ENCODE measurements around the gene OLR1. TPM values are rescaled to one million over a fixed set of nuclear protein-coding genes. Genes with fewer than 3 reads are reported as not detected.
"Not testable (repeated sequence)": the region's sequence is repeated elsewhere in the genome, so short reads cannot be mapped to it uniquely, and the experiment has no call there.

OLR1 gene
- total RNA-seq, 2 donors from 2014 or later, result 1.2 to 2.1 TPM

GRCh38 chr12:10205220-10205807 is 33.4 kb upstream of the OLR1 start:
- no peak for DNase-seq (ENCODE audit: low spot score)
- Histone ChIP-seq H3K36me3 (no peaks in the 10 kb centered on the region), H3K9me3 (no peaks in the 10 kb centered on the region), H3K27me3 (replicated peaks; ENCODE audit: insufficient read depth) (no peaks in the 10 kb centered on the region), H3K4me3 (no peak overlapping the region), H3K4me1 (replicated peaks) (no peaks in the 10 kb centered on the region), H3K27ac (no peak overlapping the region)
- intact Hi-C loops (cut with DNase I), result no loop called here
- TF ChIP-seq POLR2AphosphoS5 (IDR thresholded peaks at IDR 0.05), result no peak
- TF ChIP-seq, protein P1, sequence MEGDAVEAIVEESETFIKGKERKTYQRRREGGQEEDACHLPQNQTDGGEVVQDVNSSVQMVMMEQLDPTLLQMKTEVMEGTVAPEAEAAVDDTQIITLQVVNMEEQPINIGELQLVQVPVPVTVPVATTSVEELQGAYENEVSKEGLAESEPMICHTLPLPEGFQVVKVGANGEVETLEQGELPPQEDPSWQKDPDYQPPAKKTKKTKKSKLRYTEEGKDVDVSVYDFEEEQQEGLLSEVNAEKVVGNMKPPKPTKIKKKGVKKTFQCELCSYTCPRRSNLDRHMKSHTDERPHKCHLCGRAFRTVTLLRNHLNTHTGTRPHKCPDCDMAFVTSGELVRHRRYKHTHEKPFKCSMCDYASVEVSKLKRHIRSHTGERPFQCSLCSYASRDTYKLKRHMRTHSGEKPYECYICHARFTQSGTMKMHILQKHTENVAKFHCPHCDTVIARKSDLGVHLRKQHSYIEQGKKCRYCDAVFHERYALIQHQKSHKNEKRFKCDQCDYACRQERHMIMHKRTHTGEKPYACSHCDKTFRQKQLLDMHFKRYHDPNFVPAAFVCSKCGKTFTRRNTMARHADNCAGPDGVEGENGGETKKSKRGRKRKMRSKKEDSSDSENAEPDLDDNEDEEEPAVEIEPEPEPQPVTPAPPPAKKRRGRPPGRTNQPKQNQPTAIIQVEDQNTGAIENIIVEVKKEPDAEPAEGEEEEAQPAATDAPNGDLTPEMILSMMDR (IDR thresholded peaks at IDR 0.05), result no peak
- TF ChIP-seq POLR2A (IDR thresholded peaks at IDR 0.05), result no peak
- WGBS, result 88% methylated on average over 3 of the region's 3 CpGs

- DNase-seq (ENCODE audit: low spot score); H3K4me3 ChIP-seq; H3K27me3 ChIP-seq (replicated peaks; ENCODE audit: insufficient read depth); H3K4me1 ChIP-seq (replicated peaks); H3K27ac ChIP-seq; intact Hi-C loops (cut with DNase I); H3K36me3 ChIP-seq; H3K9me3 ChIP-seq: not testable (repeated sequence)
- WGBS, result 93% methylated on average over 2 of the region's 2 CpGs
Measured at GRCh38 chr12:10204495-10204894, 32.6 kb upstream of the OLR1 start.

DNA sequence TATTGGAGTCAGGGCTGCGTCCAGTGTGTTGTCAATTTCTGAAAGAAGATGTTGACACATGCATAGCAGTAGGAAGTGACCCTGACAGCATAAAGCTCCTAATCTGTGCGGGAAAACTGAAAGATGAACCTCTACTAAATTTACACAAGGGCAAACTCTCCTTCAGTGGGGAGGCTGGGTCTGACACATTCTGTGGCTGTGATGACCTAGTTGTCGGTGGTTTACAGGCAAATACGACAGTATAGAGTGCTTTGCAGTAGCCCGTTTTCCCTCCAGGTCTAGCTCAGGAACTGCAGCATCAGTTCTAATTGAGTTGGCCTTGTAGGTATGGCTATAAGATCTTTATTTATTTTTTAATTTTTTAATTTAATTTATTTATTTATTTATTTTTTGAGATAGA is 25.9 kb upstream of the OLR1 start:
- Histone ChIP-seq H3K9me3 (no peaks in the 10 kb centered on the region), H3K4me3 (no peak overlapping the region), H3K36me3 (no peaks in the 10 kb centered on the region), H3K27me3 (replicated peaks; ENCODE audit: insufficient read depth) (no peaks in the 10 kb centered on the region), H3K27ac (no peak overlapping the region), H3K4me1 (replicated peaks) (no peaks in the 10 kb centered on the region)
- no peak for DNase-seq (ENCODE audit: low spot score)
- WGBS, result 91% methylated on average over 5 of the region's 5 CpGs
- intact Hi-C loops (cut with DNase I), result no loop called here
- TF ChIP-seq POLR2A (IDR thresholded peaks at IDR 0.05), result no peak
- TF ChIP-seq POLR2AphosphoS5 (IDR thresholded peaks at IDR 0.05), result no peak
- TF ChIP-seq, protein P1 (IDR thresholded peaks at IDR 0.05), result no peak

DNA sequence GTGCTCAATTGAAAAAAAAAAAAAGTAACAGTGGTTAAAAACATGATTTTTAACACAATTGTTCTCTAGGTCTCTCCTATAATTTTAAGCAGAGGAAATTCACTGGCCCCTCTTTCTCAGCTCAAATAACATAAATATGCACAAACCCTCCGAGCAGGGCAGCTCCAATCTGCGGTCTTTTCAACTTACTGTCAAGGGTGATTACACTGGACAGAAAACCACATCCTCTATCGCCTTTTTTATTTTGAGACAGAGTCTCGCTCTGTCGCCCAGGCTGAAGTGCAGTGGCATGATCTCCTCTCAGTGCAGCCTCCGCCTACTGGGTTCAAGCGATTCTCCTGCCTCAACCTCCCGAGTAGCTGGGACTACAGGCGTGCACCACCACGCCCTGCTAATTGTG is 24.3 kb upstream of the OLR1 start:
- Histone ChIP-seq H3K36me3 (no peaks in the 10 kb centered on the region), H3K4me3 (no peak overlapping the region), H3K27ac (no peak overlapping the region), H3K27me3 (replicated peaks; ENCODE audit: insufficient read depth) (no peaks in the 10 kb centered on the region), H3K9me3 (no peaks in the 10 kb centered on the region), H3K4me1 (replicated peaks) (no peaks in the 10 kb centered on the region)
- TF ChIP-seq, protein P1 (IDR thresholded peaks at IDR 0.05), result no peak
- TF ChIP-seq POLR2AphosphoS5 (IDR thresholded peaks at IDR 0.05), result no peak
- no peak for TF ChIP-seq POLR2A (IDR thresholded peaks at IDR 0.05)
- intact Hi-C loops (cut with DNase I), result no loop called here
- WGBS, result 84% methylated on average over 10 of the region's 10 CpGs
- DNase-seq (ENCODE audit: low spot score), result no peak

DNA sequence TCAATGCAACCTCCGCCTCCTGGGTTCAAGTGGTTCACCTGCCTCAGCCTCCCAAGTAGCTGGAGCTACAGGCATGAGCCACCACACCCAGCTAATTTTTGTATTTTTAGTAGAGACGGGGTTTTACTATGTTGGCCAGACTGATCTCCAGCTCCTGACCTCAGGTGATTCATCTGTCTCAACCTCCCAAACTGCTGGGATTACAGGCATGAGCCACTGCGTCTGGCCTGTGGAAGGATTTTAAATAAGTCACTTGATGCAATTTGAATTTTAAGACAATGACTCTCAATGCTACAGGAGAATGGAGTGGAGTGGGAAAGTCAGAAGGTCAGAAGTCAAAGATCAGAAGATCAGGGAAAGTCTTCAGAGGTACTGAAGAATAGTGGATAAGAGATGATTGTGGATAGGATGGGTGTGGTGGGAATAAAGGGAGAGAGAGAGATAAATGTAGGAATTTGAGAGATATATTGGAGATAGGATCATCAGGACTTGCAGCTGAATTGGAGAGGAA is 22.3 kb upstream of the OLR1 start:
- TF ChIP-seq, protein P1 (IDR thresholded peaks at IDR 0.05), result no peak
- TF ChIP-seq POLR2A (IDR thresholded peaks at IDR 0.05), result no peak
- TF ChIP-seq POLR2AphosphoS5 (IDR thresholded peaks at IDR 0.05), result no peak
- Histone ChIP-seq H3K36me3 (no peaks in the 10 kb centered on the region), H3K4me1 (replicated peaks) (no peaks in the 10 kb centered on the region), H3K4me3 (no peak overlapping the region), H3K27ac (no peak overlapping the region), H3K9me3 (no peaks in the 10 kb centered on the region), H3K27me3 (replicated peaks; ENCODE audit: insufficient read depth) (no peaks in the 10 kb centered on the region)
- intact Hi-C loops (cut with DNase I), result no loop called here
- WGBS, result 95% methylated on average over 3 of the region's 3 CpGs
- no peak for DNase-seq (ENCODE audit: low spot score)

All from prostate gland (tissue), 2 donors.